Measurements from ENCODE around the gene CYTH4. TPM values are rescaled to one million over a fixed set of nuclear protein-coding genes. Genes with fewer than 3 reads are reported as not detected.

CYTH4 gene
- total RNA-seq, 4 donors from 2014 or later = 1.9 to 10.3 (median 3.4) TPM

GRCh38 chr22:37308385-37309200 is 26.3 kb downstream of the CYTH4 start:
- 76 to 88% methylated on average over 14 to 18 of the region's 18 CpGs for WGBS, 2 donors
- no peaks in the 10 kb centered on the region for H3K9me3 ChIP-seq
- no peak for DNase-seq
- H3K4me3 ChIP-seq = no peak overlapping the region
- TF ChIP-seq CTCF (IDR thresholded peaks at IDR 0.05) = no peak
- TF ChIP-seq POLR2A (IDR thresholded peaks at IDR 0.05) = no peak
- H3K27me3 ChIP-seq = peaks cover 0 to 36% (median 0%) of the 10 kb centered on the region in 4 donors
- no peaks in the 10 kb centered on the region for H3K36me3 ChIP-seq
- H3K27ac ChIP-seq = peak overlapping the region in 3 of 4 donors; percentile 63 to 86 (median 85)
- H3K4me1 ChIP-seq = peaks cover 27 to 63% (median 28%) of the 10 kb centered on the region in 3 donors
- intact Hi-C loops (cut with DNase I) = no loop called here

- H3K4me3 ChIP-seq = no peak overlapping the region
- peaks cover 0 to 44% (median 0%) of the 10 kb centered on the region in 4 donors for H3K27me3 ChIP-seq
- no peaks in the 10 kb centered on the region for H3K9me3 ChIP-seq
- TF ChIP-seq POLR2A (IDR thresholded peaks at IDR 0.05) (no peak), CTCF (IDR thresholded peaks at IDR 0.05) (no peak)
- H3K36me3 ChIP-seq = no peaks in the 10 kb centered on the region
- peak overlapping the region in 2 of 4 donors; percentile 28 to 39 for H3K27ac ChIP-seq
- intact Hi-C loops (cut with DNase I) = loop anchor here (10.0 kb wide), 1 partner anchor 115 kb away; the partner anchor contains the start of gene ELFN2
- peaks cover 27 to 67% (median 32%) of the 10 kb centered on the region in 3 donors for H3K4me1 ChIP-seq
- 58 to 80% methylated on average over 3 to 4 of the region's 26 CpGs for WGBS, 2 donors
- no peak for DNase-seq
These were observed 27.1 kb downstream of the CYTH4 start for GRCh38 chr22:37309211-37310074.

- intact Hi-C loops (cut with DNase I) = loop anchor here (10.0 kb wide), 1 partner anchor 115 kb away; the partner anchor contains the start of gene ELFN2
- peaks cover 27 to 73% (median 32%) of the 10 kb centered on the region in 3 donors for H3K4me1 ChIP-seq
- H3K9me3 ChIP-seq = no peaks in the 10 kb centered on the region
- peaks cover 0 to 51% (median 0%) of the 10 kb centered on the region in 4 donors for H3K27me3 ChIP-seq
- H3K36me3 ChIP-seq = no peaks in the 10 kb centered on the region
- TF ChIP-seq CTCF (IDR thresholded peaks at IDR 0.05) (no peak), POLR2A (IDR thresholded peaks at IDR 0.05) (no peak)
- H3K27ac ChIP-seq = peak overlapping the region in 2 of 4 donors; percentile 28 to 39
- H3K4me3 ChIP-seq = no peak overlapping the region
- WGBS, 2 donors = 32 to 50% methylated on average over 7 to 10 of the region's 11 CpGs
- DNase-seq = no peak
These were observed 27.8 kb downstream of the CYTH4 start for GRCh38 chr22:37310075-37310606.

GRCh38 chr22:37310815-37311595 is 28.7 kb downstream of the CYTH4 start:
- intact Hi-C loops (cut with DNase I) = loop anchor here (10.0 kb wide), 1 partner anchor 114 kb away; the partner anchor contains the start of gene ELFN2
- no peaks in the 10 kb centered on the region for H3K36me3 ChIP-seq
- TF ChIP-seq POLR2A (IDR thresholded peaks at IDR 0.05) = no peak
- TF ChIP-seq CTCF (IDR thresholded peaks at IDR 0.05) = no peak
- H3K9me3 ChIP-seq = no peaks in the 10 kb centered on the region
- DNase-seq = no peak
- H3K4me1 ChIP-seq = peaks cover 27 to 69% (median 32%) of the 10 kb centered on the region in 3 donors
- no peak overlapping the region for H3K4me3 ChIP-seq
- H3K27ac ChIP-seq = peak overlapping the region in 1 of 4 donors; percentile 9
- 79 to 88% methylated on average over 16 to 17 of the region's 25 CpGs for WGBS, 2 donors
- peaks cover 0 to 59% (median 0%) of the 10 kb centered on the region in 4 donors for H3K27me3 ChIP-seq
